GM03348 (cell line): Measurements from ENCODE around the gene HIBCH.
"Not testable (repeated sequence)": the region's sequence is repeated elsewhere in the genome, so short reads cannot be mapped to it uniquely, and the experiment has no call there.

Experiments used
- DNase-seq: peaks from one replicate; pipeline ENCODE4 v3.0.0; 2012; ENCODE audit warnings: low spot score

The HIBCH gene

GRCh38 chr2:190342611-190343010 is 23.0 kb upstream of the HIBCH start:
- no peak for DNase-seq

- no peak for DNase-seq
Observed at GRCh38 chr2:190340369-190340768, 20.7 kb upstream of the HIBCH start.

- no peak for DNase-seq
Observed at GRCh38 chr2:190339394-190339793, 19.8 kb upstream of the HIBCH start.

- no peak for DNase-seq
Observed at GRCh38 chr2:190338453-190338852, 18.8 kb upstream of the HIBCH start.

GRCh38 chr2:190336420-190336819 is 16.8 kb upstream of the HIBCH start:
- no peak for DNase-seq

GRCh38 chr2:190335584-190335983 is 16.0 kb upstream of the HIBCH start:
- not testable (repeated sequence) for DNase-seq

GRCh38 chr2:190335225-190335559 is 15.6 kb upstream of the HIBCH start:
- DNase-seq = no peak

GRCh38 chr2:190334479-190335224 is 15.0 kb upstream of the HIBCH start:
- no peak for DNase-seq

GRCh38 chr2:190333928-190334327 is 14.3 kb upstream of the HIBCH start:
- no peak for DNase-seq

- DNase-seq = no peak
Observed at GRCh38 chr2:190333395-190333794, 13.8 kb upstream of the HIBCH start.

GRCh38 chr2:190328573-190329147 is 9.0 kb upstream of the HIBCH start:
- DNase-seq = no peak

GRCh38 chr2:190327867-190328572 is 8.4 kb upstream of the HIBCH start:
- DNase-seq = no peak

- DNase-seq = no peak
Observed at GRCh38 chr2:190325588-190325987, 6.0 kb upstream of the HIBCH start.

- no peak for DNase-seq
Observed at GRCh38 chr2:190323406-190323805, 3.8 kb upstream of the HIBCH start.

- no peak for DNase-seq
Observed at GRCh38 chr2:190320696-190321095, 1.1 kb upstream of the HIBCH start.

GRCh38 chr2:190318931-190319554 is 583 bp downstream of the HIBCH start:
- peak; percentile 15 for DNase-seq

- DNase-seq = no peak
Observed at GRCh38 chr2:190318514-190318913, 1.1 kb downstream of the HIBCH start.

GRCh38 chr2:190315273-190315672 is 4.4 kb downstream of the HIBCH start:
- DNase-seq = no peak

GRCh38 chr2:190313880-190314279 is 5.7 kb downstream of the HIBCH start:
- DNase-seq = no peak

GRCh38 chr2:190312635-190313025 is 7.0 kb downstream of the HIBCH start:
- not testable (repeated sequence) for DNase-seq

- DNase-seq = no peak
Observed at GRCh38 chr2:190311893-190312634, 7.6 kb downstream of the HIBCH start.

- no peak for DNase-seq
Observed at GRCh38 chr2:190308031-190308430, 11.6 kb downstream of the HIBCH start.
